ENCODE data around the gene SLX4IP.

The SLX4IP gene

DNA sequence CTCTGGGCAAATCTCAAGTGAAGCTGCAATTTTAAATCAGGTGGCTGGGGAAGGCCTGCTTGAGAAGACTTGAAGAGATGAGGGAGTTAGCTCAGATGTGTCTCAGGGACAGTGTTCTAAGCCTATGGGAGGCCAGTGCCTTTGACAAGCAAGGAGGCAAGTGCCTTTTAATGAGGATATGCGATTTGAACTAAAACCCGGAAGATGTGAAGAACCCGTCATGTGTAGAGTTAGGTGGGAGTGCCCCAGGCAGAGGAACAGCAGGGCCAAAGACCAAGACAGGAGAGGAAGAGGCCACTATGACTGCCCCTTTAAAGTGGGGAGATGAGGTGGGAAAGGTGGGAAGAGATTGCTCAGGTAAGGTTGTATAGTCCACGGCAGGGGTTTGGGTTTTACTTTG is 71.9 kb downstream of the SLX4IP start:
- Histone ChIP-seq H3K79me2 (ENCODE audit: insufficient read depth, low read depth) (no peaks in the 10 kb centered on the region), H3K36me3 (ENCODE audit: insufficient read depth) (no peaks in the 10 kb centered on the region), H3K4me1 (ENCODE audit: low read depth, poor library complexity, severe bottlenecking) (peaks cover 19% of the 10 kb centered on the region), H3K4me3 (IDR thresholded peaks at IDR 0.05; ENCODE audit: insufficient read depth, low read depth, low read length) (no peak overlapping the region), H3K4me2 (no peak overlapping the region), H2AFZ (ENCODE audit: low read depth) (no peak overlapping the region), H3K27me3 (ENCODE audit: insufficient read depth, low read depth) (no peaks in the 10 kb centered on the region), H3K9ac (no peak overlapping the region), H4K20me1 (ENCODE audit: insufficient read depth) (no peaks in the 10 kb centered on the region), H3K27ac (no peak overlapping the region)
- TF ChIP-seq CTCF (conservative IDR thresholded peaks at IDR 0.05; ENCODE audit: low read depth, low read length): no peak

DNA sequence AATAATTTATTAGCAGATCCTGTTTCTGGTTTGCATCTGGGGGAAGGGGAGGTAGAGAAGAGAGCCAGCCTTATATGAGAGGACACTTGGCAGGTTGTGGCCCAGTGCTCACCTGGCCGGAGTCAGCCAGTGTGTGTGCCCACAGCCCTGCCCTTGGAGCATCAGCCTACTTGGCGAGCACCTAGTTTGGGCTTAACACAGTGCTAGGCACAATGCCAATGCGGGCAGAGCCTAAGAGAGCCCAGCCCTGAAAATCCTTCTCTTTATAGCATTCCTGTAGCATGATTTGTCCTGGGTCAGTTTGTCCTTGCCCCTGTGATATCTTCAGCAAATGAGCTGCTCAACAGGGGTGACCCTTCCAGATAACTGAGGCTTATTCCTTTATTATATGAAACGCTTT is 73.0 kb downstream of the SLX4IP start:
- peaks cover 22% of the 10 kb centered on the region for H3K4me1 ChIP-seq (ENCODE audit: low read depth, poor library complexity, severe bottlenecking)
- no peaks in the 10 kb centered on the region for H3K36me3 ChIP-seq (ENCODE audit: insufficient read depth)
- no peaks in the 10 kb centered on the region for H4K20me1 ChIP-seq (ENCODE audit: insufficient read depth)
- H3K27ac ChIP-seq: no peak overlapping the region
- H3K79me2 ChIP-seq (ENCODE audit: insufficient read depth, low read depth): no peaks in the 10 kb centered on the region
- H3K4me3 ChIP-seq (IDR thresholded peaks at IDR 0.05; ENCODE audit: insufficient read depth, low read depth, low read length): no peak overlapping the region
- no peak overlapping the region for H3K9ac ChIP-seq
- TF ChIP-seq CTCF (conservative IDR thresholded peaks at IDR 0.05; ENCODE audit: low read depth, low read length): no peak
- no peak overlapping the region for H2AFZ ChIP-seq (ENCODE audit: low read depth)
- no peaks in the 10 kb centered on the region for H3K27me3 ChIP-seq (ENCODE audit: insufficient read depth, low read depth)
- no peak overlapping the region for H3K4me2 ChIP-seq

- Histone ChIP-seq H3K4me2 (no peak overlapping the region), H3K36me3 (ENCODE audit: insufficient read depth) (no peaks in the 10 kb centered on the region), H3K4me1 (ENCODE audit: low read depth, poor library complexity, severe bottlenecking) (peaks cover 22% of the 10 kb centered on the region), H3K79me2 (ENCODE audit: insufficient read depth, low read depth) (no peaks in the 10 kb centered on the region), H2AFZ (ENCODE audit: low read depth) (no peak overlapping the region), H3K4me3 (IDR thresholded peaks at IDR 0.05; ENCODE audit: insufficient read depth, low read depth, low read length) (no peak overlapping the region), H4K20me1 (ENCODE audit: insufficient read depth) (no peaks in the 10 kb centered on the region), H3K9ac (no peak overlapping the region), H3K27me3 (ENCODE audit: insufficient read depth, low read depth) (no peaks in the 10 kb centered on the region), H3K27ac (no peak overlapping the region)
- no peak for TF ChIP-seq CTCF (conservative IDR thresholded peaks at IDR 0.05; ENCODE audit: low read depth, low read length)
Observed at GRCh38 chr20:10508468-10509251, 73.6 kb downstream of the SLX4IP start.

- no peak overlapping the region for H3K4me2 ChIP-seq
- no peaks in the 10 kb centered on the region for H3K79me2 ChIP-seq (ENCODE audit: insufficient read depth, low read depth)
- H3K27ac ChIP-seq: no peak overlapping the region
- no peaks in the 10 kb centered on the region for H3K27me3 ChIP-seq (ENCODE audit: insufficient read depth, low read depth)
- H3K4me3 ChIP-seq (IDR thresholded peaks at IDR 0.05; ENCODE audit: insufficient read depth, low read depth, low read length): no peak overlapping the region
- TF ChIP-seq CTCF (conservative IDR thresholded peaks at IDR 0.05; ENCODE audit: low read depth, low read length): no peak
- no peaks in the 10 kb centered on the region for H3K36me3 ChIP-seq (ENCODE audit: insufficient read depth)
- H4K20me1 ChIP-seq (ENCODE audit: insufficient read depth): no peaks in the 10 kb centered on the region
- peaks cover 22% of the 10 kb centered on the region for H3K4me1 ChIP-seq (ENCODE audit: low read depth, poor library complexity, severe bottlenecking)
- H3K9ac ChIP-seq: no peak overlapping the region
- no peak overlapping the region for H2AFZ ChIP-seq (ENCODE audit: low read depth)
Observed at GRCh38 chr20:10509376-10509775, 74.3 kb downstream of the SLX4IP start.

Data from KMS-11 (cell line).